H1 (cell line): ENCODE results near the gene EVI2A. TPM values are rescaled to one million over a fixed set of nuclear protein-coding genes. Genes with fewer than 3 reads are reported as not detected.

ENCODE experiments used
- CTCF ChIA-PET: fragments of 300-600 bp; sonication (Branson Sonifier 250); formaldehyde crosslinking; loops from one replicate; lab custom pipeline; 2021; ENCODE audit not compliant: partially characterized antibody; lab: Charles Lee
- POLR2A ChIA-PET: fragments of 300-600 bp; sonication (Branson Sonifier 250); formaldehyde crosslinking; loops from one replicate; lab custom pipeline; 2021; ENCODE audit warnings: inconsistent platforms; ENCODE audit not compliant: partially characterized antibody; lab: Charles Lee
- DNase-seq, 2 experiments: peaks; one replicate each; pipeline versions ENCODE4 v3.0.0 to v3.0.0-alpha.2; 2010 to 2022; ENCODE audit warnings: low spot score in 2 of 2, low read depth in 1 of 2, mixed read lengths in 1 of 2
- FAIRE-seq: peaks from 2 replicates; lab custom pipeline; 2011; peaks lifted over from hg19 to GRCh38; lab: Jason Lieb, UNC
- H2AFZ ChIP-seq: 2 replicates; pipeline ENCODE4 v1.8.1; 2012; ENCODE audit warnings: low read length, inconsistent platforms
- H2AK5ac ChIP-seq: 2 replicates; pipeline ENCODE4 v1.6.1; 2013; ENCODE audit warnings: low read depth, low read length
- H2BK120ac ChIP-seq: replicated peaks from 2 replicates; pipeline ENCODE3; 2013; ENCODE audit warnings: low read depth, low read length, inconsistent platforms
- H2BK12ac ChIP-seq: 2 replicates; pipeline ENCODE4 v1.6.1; 2013; ENCODE audit warnings: low read depth, low read length
- H2BK15ac ChIP-seq: 2 replicates; pipeline ENCODE4 v1.6.1; 2013; ENCODE audit warnings: low read length
- H2BK20ac ChIP-seq: 2 replicates; pipeline ENCODE4 v1.6.1; 2013; ENCODE audit warnings: low read length
- H2BK5ac ChIP-seq: 2 replicates; pipeline ENCODE4 v1.6.1; 2013; ENCODE audit warnings: low read depth, low read length
- H3K14ac ChIP-seq: 2 replicates; pipeline ENCODE4 v1.6.1; 2013; ENCODE audit warnings: inconsistent platforms; ENCODE audit not compliant: insufficient read length
- H3K18ac ChIP-seq: 2 replicates; pipeline ENCODE4 v1.6.1; 2013; ENCODE audit warnings: low read length; ENCODE audit errors: extremely low read depth
- H3K23ac ChIP-seq: 2 replicates; pipeline ENCODE4 v1.6.1; 2013; ENCODE audit warnings: inconsistent platforms; ENCODE audit not compliant: insufficient read length
- H3K23me2 ChIP-seq: 2 replicates; pipeline ENCODE4 v1.6.1; 2013; ENCODE audit warnings: low read depth, low read length
- H3K27ac ChIP-seq: 2 replicates; pipeline ENCODE4 v1.6.1; 2011; ENCODE audit warnings: low read depth, low read length, inconsistent platforms
- H3K27me3 ChIP-seq, 4 experiments: replicated peaks in 1 of 4; 1 replicate in 1 of 4; 2 replicates in 3 of 4; pipeline versions ENCODE4 v1.6.1 to v1.8.1; 2011 to 2013; ENCODE audit warnings: low read length in 3 of 4, mild to moderate bottlenecking in 3 of 4, inconsistent platforms in 2 of 4, mixed read lengths in 2 of 4, moderate library complexity in 1 of 4; ENCODE audit not compliant: control insufficient read depth in 3 of 4, insufficient read depth in 3 of 4; ENCODE audit errors: extremely low read depth in 1 of 4
- H3K36me3 ChIP-seq, 4 experiments: 2 replicates each; pipeline versions ENCODE4 v1.6.1 to v1.8.1; 2011 to 2013; ENCODE audit warnings: mild to moderate bottlenecking in 4 of 4, low read length in 3 of 4, moderate library complexity in 2 of 4, control low read depth in 1 of 4, inconsistent platforms in 1 of 4; ENCODE audit not compliant: insufficient read depth in 4 of 4, control insufficient read depth in 2 of 4
- H3K4ac ChIP-seq: replicated peaks from 2 replicates; pipeline ENCODE3; 2013; ENCODE audit warnings: low read length, low read depth, mixed read lengths, inconsistent platforms; ENCODE audit not compliant: insufficient read length
- H3K4me1 ChIP-seq, 4 experiments: replicated peaks in 1 of 4; 1 replicate in 1 of 4; 2 replicates in 3 of 4; pipeline versions ENCODE4 v1.6.1 to v1.8.1; 2011 to 2013; ENCODE audit warnings: low read length in 3 of 4, inconsistent platforms in 2 of 4, mixed read lengths in 1 of 4; ENCODE audit not compliant: insufficient read depth in 4 of 4, control insufficient read depth in 3 of 4
- H3K4me2 ChIP-seq, 2 experiments: 2 replicates each; pipeline versions ENCODE4 v1.6.1 to v1.8.1; 2011 to 2013; ENCODE audit warnings: low read depth in 2 of 2, low read length in 2 of 2, control low read depth in 1 of 2, inconsistent platforms in 1 of 2, mild to moderate bottlenecking in 1 of 2; ENCODE audit not compliant: insufficient read depth in 1 of 2
- H3K4me3 ChIP-seq, 4 experiments: fragments of 200-600, 300-600 bp in 1 of 4; sonication (generic), shearing (Covaris generic), sonication (Bioruptor Twin) in 1 of 4; 2 replicates each; pipeline versions ENCODE4 v1.5.1 to v1.8.1; 2011 to 2016; ENCODE audit warnings: low read length in 4 of 4, low read depth in 3 of 4, control low read depth in 2 of 4, inconsistent platforms in 2 of 4, mild to moderate bottlenecking in 2 of 4, mixed read lengths in 1 of 4, moderate library complexity in 1 of 4; ENCODE audit not compliant: insufficient read depth in 2 of 4; ENCODE audit errors: extremely low read depth in 1 of 4
- H3K56ac ChIP-seq: replicated peaks from 2 replicates; pipeline ENCODE3; 2013; ENCODE audit warnings: low read depth, mild to moderate bottlenecking, mixed read lengths, low read length, inconsistent platforms; ENCODE audit not compliant: insufficient read length
- H3K79me1 ChIP-seq: 2 replicates; pipeline ENCODE4 v1.6.1; 2013; ENCODE audit warnings: low read depth, low read length, control low read depth
- H3K79me2 ChIP-seq, 2 experiments: 2 replicates each; pipeline versions ENCODE4 v1.6.1 to v1.8.1; 2012 to 2013; ENCODE audit warnings: low read length in 2 of 2, mild to moderate bottlenecking in 2 of 2, inconsistent platforms in 1 of 2; ENCODE audit not compliant: insufficient read depth in 2 of 2, control insufficient read depth in 1 of 2
- H3K9ac ChIP-seq, 4 experiments: replicated peaks in 1 of 4; 1 replicate in 1 of 4; 2 replicates in 3 of 4; pipeline versions ENCODE4 v1.6.1 to v1.8.1; 2011 to 2013; ENCODE audit warnings: low read depth in 3 of 4, low read length in 3 of 4, control low read depth in 2 of 4, mild to moderate bottlenecking in 2 of 4, moderate library complexity in 2 of 4, inconsistent platforms in 1 of 4; ENCODE audit errors: extremely low read depth in 1 of 4
- H3K9me3 ChIP-seq, 2 experiments: 2 replicates each; pipeline versions ENCODE4 v1.6.1 to v1.8.1; 2012 to 2013; ENCODE audit warnings: mild to moderate bottlenecking in 2 of 2, moderate library complexity in 2 of 2, control low read depth in 1 of 2, inconsistent platforms in 1 of 2, low read depth in 1 of 2, low read length in 1 of 2, mixed read lengths in 1 of 2; ENCODE audit not compliant: insufficient read depth in 2 of 2
- H4K20me1 ChIP-seq, 2 experiments: replicated peaks in 1 of 2; 2 replicates each; pipeline versions ENCODE3 to v1.8.1; 2011 to 2013; ENCODE audit warnings: inconsistent platforms in 2 of 2, low read length in 2 of 2, mild to moderate bottlenecking in 1 of 2; ENCODE audit not compliant: insufficient read depth in 2 of 2, control insufficient read depth in 1 of 2
- H4K5ac ChIP-seq: 2 replicates; pipeline ENCODE4 v1.6.1; 2013; ENCODE audit warnings: low read length, low read depth, mixed read lengths, inconsistent platforms; ENCODE audit not compliant: insufficient read length
- H4K8ac ChIP-seq: 2 replicates; pipeline ENCODE4 v1.8.0; 2013; ENCODE audit warnings: mild to moderate bottlenecking, moderate library complexity, low read length, inconsistent platforms; ENCODE audit not compliant: insufficient read depth; ENCODE audit errors: extremely low read depth
- H4K91ac ChIP-seq: replicated peaks from 2 replicates; pipeline ENCODE3; 2013; ENCODE audit warnings: low read length, mixed read lengths, inconsistent platforms; ENCODE audit not compliant: insufficient read length
- BACH1 ChIP-seq: IDR thresholded peaks from 2 replicates; pipeline ENCODE4 v1.6.1; 2012; ENCODE audit warnings: low read length, improper control_type of control experiment
- CBX5 ChIP-seq: fragments of 300-800, 300-1000 bp; sonication (generic); IDR thresholded peaks from 2 replicates; pipeline ENCODE4 v1.7.1; 2016; ENCODE audit warnings: antibody characterized with exemption, low read length, low read depth
- CEBPB ChIP-seq: IDR thresholded peaks from 2 replicates; pipeline ENCODE4 v1.6.1; 2012; ENCODE audit warnings: low read depth, low read length
- MAX ChIP-seq: IDR thresholded peaks from 2 replicates; pipeline ENCODE4 v1.6.1; 2012; ENCODE audit warnings: inconsistent platforms
- POLR2A ChIP-seq, 2 experiments: IDR thresholded peaks; 1 replicate in 1 of 2; 2 replicates in 1 of 2; pipeline ENCODE4 v1.6.1; 2011; ENCODE audit warnings: low read depth in 2 of 2, low read length in 2 of 2, mild to moderate bottlenecking in 2 of 2; ENCODE audit errors: control extremely low read depth in 1 of 2
- RNF2 ChIP-seq: fragments of 200-900, 300-1000 bp; sonication (generic); IDR thresholded peaks from 2 replicates; pipeline ENCODE4 v1.7.1; 2016; ENCODE audit warnings: borderline replicate concordance, low read depth, mild to moderate bottlenecking, antibody characterized with exemption, low read length; ENCODE audit not compliant: poor library complexity, severe bottlenecking; ENCODE audit errors: missing control alignments
- SIRT6 ChIP-seq: IDR thresholded peaks from one replicate; pipeline ENCODE4 v1.7.1; 2012; ENCODE audit warnings: low read length, inconsistent platforms
- TBP ChIP-seq: IDR thresholded peaks from 2 replicates; pipeline ENCODE4 v1.6.1; 2011; ENCODE audit warnings: low read depth, low read length, improper control_type of control experiment
- WGBS, 2 experiments: shearing (Covaris generic) in 1 of 2; methylation state at CpG; one replicate each; pipeline versions ENCODE4 v1.1.6 to v1.1.7; 2013 to 2015; ENCODE audit warnings: low lambda C conversion rate in 2 of 2, mixed read lengths in 2 of 2, inconsistent platforms in 1 of 2, low coverage in 1 of 2, missing lambda C conversion rate in 1 of 2; ENCODE audit not compliant: insufficient replicate concordance in 2 of 2, insufficient coverage in 1 of 2, insufficient read length in 1 of 2; ENCODE audit errors: extremely low coverage in 1 of 2, missing lambda C conversion rate in 1 of 2; 5-methylcytosine and 5-hydroxymethylcytosine counted together
- polyA plus RNA-seq, 7 experiments: library from polyadenylated mRNA; depleted of rRNA in 3 of 7; stranded (reverse) in 5 of 7; unstranded in 2 of 7; fragments of >200 nt in 5 of 7; fragments of 200-250 nt in 2 of 7; gene quantifications; 1 replicate in 5 of 7; 2 replicates in 1 of 7; 4 replicates in 1 of 7; pipeline versions ENCODE4 v1.2.1 to v1.2.3, GENCODE V29; 2011 to 2013; ENCODE audit warnings: missing spikeins in 2 of 7, mixed read lengths in 2 of 7
- total RNA-seq: library from RNA; stranded (reverse); fragmentation: NEBNext Ultra II Directional; extraction: Animal tissue kit (Norgen Biotek cat#: 25700); gene quantifications from 2 replicates; pipeline ENCODE4 v1.2.1, GENCODE V29; 2021

The EVI2A gene
- total and polyA plus RNA-seq, 2 of the 8 experiments (the other 6 are each of a cell fraction or from before 2014, with no cell fraction given), result not detected

GRCh38 chr17:31314782-31315100 lies 6.7 kb downstream of the EVI2A start:
- POLR2A ChIA-PET, result no interaction called here
- FAIRE-seq, result no peak

More at GRCh38 chr17:31314782-31315100, 6.7 kb downstream of the EVI2A start:
- 95% methylated on average over 3 of the region's 3 CpGs; no CpG with 5 or more reads in 1 of the 2 experiments for WGBS, 2 experiments
- H2AK5ac ChIP-seq, result no peak overlapping the region
- H2BK5ac ChIP-seq, result no peak overlapping the region
- H3K23me2 ChIP-seq, result no peaks in the 10 kb centered on the region
- no peak overlapping the region for H2BK15ac ChIP-seq
- 0 out of 7 replicates have a peak, but pooled peaks cover 0 to 4% (median 0%) of the 10 kb centered on the region in 4 experiments for H3K4me1 ChIP-seq
- H2AFZ ChIP-seq, result no peak overlapping the region
- H3K9me3 ChIP-seq, result no peaks in the 10 kb centered on the region
- H3K79me1 ChIP-seq, result no peaks in the 10 kb centered on the region
- no peak overlapping the region for H4K91ac ChIP-seq
- H3K4me2 ChIP-seq, result no peak overlapping the region
- no peak overlapping the region for H4K5ac ChIP-seq
- DNase-seq, result no peak
- no peak overlapping the region for H3K9ac ChIP-seq
- no peak overlapping the region for H2BK120ac ChIP-seq
- no peaks in the 10 kb centered on the region for H3K79me2 ChIP-seq
- H4K20me1 ChIP-seq, result no peaks in the 10 kb centered on the region
- no peak overlapping the region for H3K4ac ChIP-seq
- H4K8ac ChIP-seq, result no peak overlapping the region; the same call in 1 of the 2 replicates
- CTCF ChIA-PET, result no interaction called here
- H3K4me3 ChIP-seq, result no peak overlapping the region
- H3K18ac ChIP-seq, result no peak overlapping the region
- no peak for TF ChIP-seq RNF2
- no peak for TF ChIP-seq SIRT6
- no peak for TF ChIP-seq TBP
- no peak for TF ChIP-seq CBX5
- no peak for TF ChIP-seq MAX
- TF ChIP-seq POLR2A (IDR thresholded peaks at IDR 0.05; ENCODE audit: control extremely low read depth in 1 of 2, low read depth in 2 of 2, low read length in 2 of 2), result no peak
- TF ChIP-seq BACH1, result no peak
- TF ChIP-seq CEBPB, result no peak
- no peak overlapping the region for H2BK20ac ChIP-seq
- no peak overlapping the region for H3K14ac ChIP-seq
- H2BK12ac ChIP-seq, result no peak overlapping the region
- H3K56ac ChIP-seq, result no peak overlapping the region
- H3K36me3 ChIP-seq, result no peaks in the 10 kb centered on the region
- H3K27me3 ChIP-seq, result no peaks in the 10 kb centered on the region
- no peak overlapping the region for H3K23ac ChIP-seq
- H3K27ac ChIP-seq, result no peak overlapping the region
